Stimulated activated CD4-positive, alpha-beta T cell treated with anti-CD3 and anti-CD28 coated beads, Interleukin-4, amount 100 ng/mL, for 24 hours (primary cell): ENCODE measurements around the gene UPF1.

Experiments used
- DNase-seq: peaks from one replicate; pipeline ENCODE4 v3.0.0-alpha.2; 2020

Gene UPF1

GRCh38 chr19:18858906-18859646 is 27.3 kb downstream of the UPF1 start:
- no peak for DNase-seq

- DNase-seq, result no peak
Observed at GRCh38 chr19:18859676-18860301, 28.0 kb downstream of the UPF1 start.

- DNase-seq, result no peak
Observed at GRCh38 chr19:18860302-18860700, 28.5 kb downstream of the UPF1 start.

GRCh38 chr19:18860725-18861124 is 29.0 kb downstream of the UPF1 start:
- no peak for DNase-seq

- no peak for DNase-seq
Observed at GRCh38 chr19:18861235-18861634, 29.5 kb downstream of the UPF1 start.

GRCh38 chr19:18861917-18862316 is 30.2 kb downstream of the UPF1 start:
- no peak for DNase-seq

- DNase-seq, result no peak
Observed at GRCh38 chr19:18862976-18863842, 31.4 kb downstream of the UPF1 start.

- DNase-seq, result no peak
Observed at GRCh38 chr19:18863843-18864362, 32.1 kb downstream of the UPF1 start.

- no peak for DNase-seq
Observed at GRCh38 chr19:18865106-18865972, 33.6 kb downstream of the UPF1 start.

- peak; percentile 64 for DNase-seq
Observed at GRCh38 chr19:18865973-18866799, 34.4 kb downstream of the UPF1 start.

- DNase-seq, result no peak
Observed at GRCh38 chr19:18866800-18867123, 35.0 kb downstream of the UPF1 start.

GRCh38 chr19:18867199-18867598 is 35.4 kb downstream of the UPF1 start:
- no peak for DNase-seq

GRCh38 chr19:18867751-18868150 is 36.0 kb downstream of the UPF1 start:
- no peak for DNase-seq

- DNase-seq, result no peak
Observed at GRCh38 chr19:18868380-18869022, 36.7 kb downstream of the UPF1 start.

- DNase-seq, result no peak
Observed at GRCh38 chr19:18869023-18869618, 37.4 kb downstream of the UPF1 start.

- no peak for DNase-seq
Observed at GRCh38 chr19:18869781-18870530, 38.2 kb downstream of the UPF1 start.

GRCh38 chr19:18870531-18871172 is 38.9 kb downstream of the UPF1 start:
- DNase-seq, result no peak

GRCh38 chr19:18871543-18871942 is 39.8 kb downstream of the UPF1 start:
- DNase-seq, result no peak

- no peak for DNase-seq
Observed at GRCh38 chr19:18875726-18876125, 44.0 kb downstream of the UPF1 start.
